Heart left ventricle (tissue), 13 donors: ENCODE data around the gene TTPAL.

Source experiments
- CTCF ChIP-seq, 12 donors: fragments of 200-600 bp; sonication (generic) in 4 of 12; IDR thresholded peaks; one replicate each; pipeline versions ENCODE4 v1.5.0 to v1.8.0; 2018 to 2022; ENCODE audit warnings: antibody characterized with exemption in 12 of 12, mild to moderate bottlenecking in 5 of 12
- POLR2A ChIP-seq, 2 donors: fragments of 450-650 bp; IDR thresholded peaks; one replicate each; pipeline ENCODE4 v1.6.1; 2017; ENCODE audit warnings: antibody characterized with exemption in 2 of 2, mild to moderate bottlenecking in 2 of 2, moderate library complexity in 2 of 2
- donor health status: ischemic (EF 13 %, LVEDD 7.1; RV severe dilation, severe dysfunction).
- donor health status: DM: no; HTN: yes; CAD: no.
- donor health status: DM: no; HTN: no; CAD: no.
- donor health status: ischemic (EF 25% LVEDD 6.9; RV normal size, moderate dysfunction).
- donor health status: ischemic (EF 25% LVEDD 5.7; RV mildly dilated, moderate dysfunction).
- donor health status: ischemic (EF 35%, LVEDD 5.7; RV mildly dilated, moderate dysfunction).
- donor health status: nonischemic (EF 11% LVEDD 7.7; RV severe dilation, severe dysfunction).
- donor health status: DM: yes; HTN: yes; CAD: no.
- donor health status: PGD.
- donor health status: ischemic (EF 29% LVEDD 5.4; RV normal size, mild dysfunction).
- donor health status: nonischemic (EF 23%, LVEDD 6.1; RV moderate dilation, normal function).

- no peak for TF ChIP-seq CTCF (IDR thresholded peaks at IDR 0.05)
- no peak for TF ChIP-seq POLR2A (IDR thresholded peaks at IDR 0.05)
Observed at GRCh38 chr20:44480097-44480496, 4.4 kb downstream of the TTPAL start.
